Activated T-helper 1 cell treated with anti-CD3 and anti-CD28 coated beads, Interleukin-12 subunit alpha, Interleukin-12 subunit beta, Interleukin-2, Interleukin-4 antibody, amounts not matched to agents 30 ng/mL and 10 ng/mL and 1 ng/mL, durations not matched to agents 14 hours and 24 hours and 36 hours (primary cell): ENCODE measurements around the gene CNTN2. TPM values are rescaled to one million over a fixed set of nuclear protein-coding genes. Genes with fewer than 3 reads are reported as not detected.

ENCODE experiments used
- DNase-seq: peaks from one replicate; pipeline ENCODE4 v3.0.0; 2021; ENCODE audit warnings: low spot score
- H3K27ac Mint-ChIP-seq: one replicate; pipeline ENCODE4 v1.8.0; 2021; ENCODE audit warnings: mild to moderate bottlenecking, mixed read lengths
- H3K27me3 Mint-ChIP-seq: one replicate; pipeline ENCODE4 v1.8.0; 2022; ENCODE audit warnings: mild to moderate bottlenecking, moderate library complexity, mixed read lengths; ENCODE audit not compliant: insufficient read depth
- H3K36me3 Mint-ChIP-seq: one replicate; pipeline ENCODE4 v1.8.0; 2021; ENCODE audit warnings: low read depth, mixed read lengths
- H3K4me1 Mint-ChIP-seq: one replicate; pipeline ENCODE4 v1.8.0; 2021; ENCODE audit warnings: low read depth, mixed read lengths
- H3K4me3 Mint-ChIP-seq: one replicate; pipeline ENCODE4 v1.8.0; 2021; ENCODE audit warnings: mild to moderate bottlenecking, moderate library complexity, mixed read lengths
- H3K9me3 Mint-ChIP-seq: one replicate; pipeline ENCODE4 v1.8.0; 2021; ENCODE audit warnings: mixed read lengths
- intact Hi-C: fragments of 100-400 bp; cut with micrococcal nuclease; formaldehyde crosslinking; loops from one replicate; pipeline ENCODE4 v1.15.1; 2024
- total RNA-seq: library from RNA; stranded (reverse); gene quantifications from 2 replicates; pipeline ENCODE4 v1.2.3, GENCODE V29; 2022

CNTN2 gene
- total RNA-seq, 1 donor from 2014 or later: not detected

DNA sequence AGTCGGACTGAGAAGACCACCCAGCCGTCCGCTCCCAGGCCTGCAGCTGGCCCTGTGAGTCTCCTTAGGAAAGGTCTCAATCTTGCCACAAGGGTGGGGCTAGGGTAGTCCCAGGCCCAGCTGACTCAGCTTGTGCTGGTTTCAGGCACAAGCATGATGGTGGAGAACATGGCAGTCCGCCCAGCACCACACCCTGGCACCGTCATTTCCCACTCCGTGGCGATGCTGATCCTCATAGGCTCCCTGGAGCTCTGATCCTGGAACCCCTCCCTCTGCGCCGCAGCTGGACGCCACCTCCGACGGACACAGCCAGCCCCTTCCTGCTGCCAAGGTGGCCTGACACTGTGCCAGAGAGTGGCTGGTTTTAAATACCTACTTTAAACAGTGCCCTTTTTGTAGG is 30.5 kb downstream of the CNTN2 start:
- no peak overlapping the region for H3K4me3 Mint-ChIP-seq
- H3K9me3 Mint-ChIP-seq: no peaks in the 10 kb centered on the region
- DNase-seq: no peak
- intact Hi-C loops: no loop called here
- no peaks in the 10 kb centered on the region for H3K4me1 Mint-ChIP-seq
- no peaks in the 10 kb centered on the region for H3K36me3 Mint-ChIP-seq
- no peak overlapping the region for H3K27ac Mint-ChIP-seq
- H3K27me3 Mint-ChIP-seq: peaks cover 3% of the 10 kb centered on the region

DNA sequence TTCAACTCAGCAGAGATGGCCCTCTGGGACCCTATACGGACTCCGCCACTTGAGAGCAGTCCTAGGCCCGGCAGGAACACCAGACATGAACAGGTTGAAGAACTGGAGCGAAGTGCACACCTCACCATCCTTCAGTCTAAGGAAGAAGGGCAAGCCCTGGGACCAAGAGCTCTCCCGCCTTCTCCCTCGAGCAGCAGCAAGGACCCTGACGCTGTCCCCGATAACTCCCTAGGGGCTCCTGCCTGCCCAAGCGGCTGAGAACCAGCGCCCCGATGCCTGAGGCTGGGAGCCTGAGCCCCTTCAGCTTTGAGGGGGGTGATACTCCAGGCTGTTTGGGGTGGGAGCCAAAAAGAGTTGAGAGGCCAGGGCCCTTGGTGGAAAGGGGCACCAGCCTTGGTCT is 31.1 kb downstream of the CNTN2 start:
- Mint-ChIP-seq H3K9me3 (no peaks in the 10 kb centered on the region), H3K4me1 (no peaks in the 10 kb centered on the region), H3K4me3 (no peak overlapping the region), H3K27ac (no peak overlapping the region), H3K27me3 (peaks cover 3% of the 10 kb centered on the region), H3K36me3 (no peaks in the 10 kb centered on the region)
- intact Hi-C loops: no loop called here
- no peak for DNase-seq

DNA sequence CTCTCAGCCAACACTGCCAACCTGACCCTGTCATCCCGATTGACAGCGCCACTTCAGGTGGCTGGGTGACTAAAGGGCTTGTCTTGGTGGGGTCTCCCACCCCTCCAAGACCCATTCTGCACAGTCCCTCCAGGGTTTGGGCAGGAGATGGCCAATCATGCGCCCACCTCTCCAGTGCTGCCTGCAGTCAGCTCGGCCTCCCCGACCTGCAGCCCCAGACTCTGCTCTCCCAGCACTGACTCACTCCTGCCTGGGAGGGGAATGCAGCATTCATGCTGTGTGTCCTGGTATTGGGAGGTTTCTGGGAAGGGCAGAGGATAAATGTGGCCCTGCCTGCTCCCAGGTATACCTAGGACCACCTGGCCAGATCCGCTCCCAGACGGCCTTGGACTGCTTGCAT is 31.5 kb downstream of the CNTN2 start:
- Mint-ChIP-seq H3K4me3 (no peak overlapping the region), H3K27ac (no peak overlapping the region), H3K9me3 (no peaks in the 10 kb centered on the region), H3K4me1 (no peaks in the 10 kb centered on the region), H3K36me3 (no peaks in the 10 kb centered on the region), H3K27me3 (peaks cover 3% of the 10 kb centered on the region)
- DNase-seq: no peak
- intact Hi-C loops: no loop called here

DNA sequence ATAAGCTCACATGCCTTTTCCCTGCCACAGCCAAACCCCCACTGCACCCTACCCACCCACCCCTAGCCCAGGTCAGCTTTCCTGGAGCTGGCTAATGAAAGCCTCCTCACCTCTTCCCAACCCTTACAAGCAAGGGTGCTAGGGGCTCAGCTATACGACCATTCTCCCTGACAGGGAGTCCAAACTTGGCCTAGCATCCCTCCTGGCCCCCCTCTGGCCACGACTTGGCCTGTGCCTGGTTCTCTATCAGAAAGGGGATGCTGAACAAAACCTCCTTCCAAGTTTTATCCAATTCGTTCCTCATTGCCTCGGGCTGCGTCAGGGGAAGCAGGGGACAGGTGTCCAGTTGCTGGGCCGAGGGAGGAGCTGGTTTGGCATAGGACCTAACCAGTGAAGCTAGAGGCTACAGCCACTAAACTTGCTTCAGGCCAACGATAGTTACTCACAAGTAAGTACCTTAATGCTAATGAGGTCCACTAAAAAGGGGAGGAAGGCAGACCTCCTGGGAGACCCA is 32.7 kb downstream of the CNTN2 start:
- no peaks in the 10 kb centered on the region for H3K36me3 Mint-ChIP-seq

DNA sequence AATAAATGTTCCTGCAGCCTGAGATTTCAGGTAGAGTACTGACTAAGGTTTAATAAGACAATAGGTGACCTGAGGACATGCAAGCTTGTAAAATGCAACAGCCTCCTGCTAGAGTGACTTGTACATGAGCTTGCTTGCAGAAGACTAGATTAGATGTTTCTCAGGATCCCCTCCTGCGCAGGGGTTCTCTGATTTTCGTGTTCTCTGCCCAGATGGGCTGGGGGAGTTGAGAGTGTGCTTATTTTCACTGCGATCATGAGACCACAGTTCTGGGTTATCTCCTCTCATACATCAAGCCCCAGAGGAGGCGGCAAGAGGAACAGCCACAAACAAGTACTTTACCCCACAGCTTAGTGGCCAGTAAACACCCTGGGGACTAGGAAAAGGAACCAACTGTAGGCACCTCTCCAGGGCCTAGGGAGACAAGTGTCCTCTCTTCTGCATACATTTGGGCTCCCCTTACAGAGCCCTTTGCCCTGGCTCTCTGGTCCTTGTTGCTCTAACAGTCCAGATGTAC is 33.3 kb downstream of the CNTN2 start:
- no peak for DNase-seq
- H3K36me3 Mint-ChIP-seq: no peaks in the 10 kb centered on the region

More for the DNA sequence above, 32.7 kb downstream of the CNTN2 start:
- Mint-ChIP-seq H3K4me3 (no peak overlapping the region), H3K9me3 (no peaks in the 10 kb centered on the region), H3K27me3 (peaks cover 2% of the 10 kb centered on the region), H3K4me1 (no peaks in the 10 kb centered on the region), H3K27ac (no peak overlapping the region)
- no peak for DNase-seq
- intact Hi-C loops: no loop called here

DNA sequence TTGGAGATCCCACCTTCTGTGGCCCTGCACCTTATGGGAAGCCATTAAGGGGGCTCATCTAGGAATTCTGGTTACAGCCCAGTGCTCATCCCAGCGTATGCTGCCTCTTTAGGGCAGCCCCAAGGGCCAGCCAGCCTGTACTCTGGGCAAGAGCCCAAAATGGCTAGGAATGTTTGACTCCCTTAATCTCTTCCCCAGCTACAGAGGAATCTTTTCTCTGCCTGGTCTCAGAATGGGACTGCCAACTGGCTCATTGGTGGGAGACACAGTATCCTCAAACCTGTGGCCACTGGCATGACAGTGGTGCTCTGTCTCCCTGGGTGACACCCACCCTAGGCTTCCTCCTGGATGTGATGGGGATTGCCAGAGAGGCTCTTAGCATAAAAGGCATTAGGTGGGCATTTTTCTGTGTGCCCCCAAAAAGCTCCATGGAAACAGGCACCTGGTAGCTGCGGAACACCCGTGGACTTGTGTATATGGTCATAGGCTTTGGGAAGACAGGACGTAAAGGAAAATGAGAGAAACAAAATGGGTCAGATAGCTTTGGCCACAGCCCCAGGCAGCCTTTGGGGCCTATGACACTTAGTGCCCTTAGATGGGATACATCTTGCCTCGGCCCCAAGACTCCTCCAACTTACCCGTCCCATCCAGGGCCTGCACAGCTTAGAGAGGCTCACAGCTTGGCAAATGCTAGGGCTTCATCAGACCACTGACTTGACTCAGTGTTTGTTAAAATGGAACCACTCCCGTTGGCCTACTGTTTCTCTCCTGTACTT is 34.3 kb downstream of the CNTN2 start:
- Mint-ChIP-seq H3K27ac (no peak overlapping the region), H3K36me3 (no peaks in the 10 kb centered on the region), H3K9me3 (no peaks in the 10 kb centered on the region), H3K4me3 (no peak overlapping the region), H3K4me1 (no peaks in the 10 kb centered on the region), H3K27me3 (peaks cover 2% of the 10 kb centered on the region)
- no peak for DNase-seq
- intact Hi-C loops: no loop called here

More for the DNA sequence above, 33.3 kb downstream of the CNTN2 start:
- no peaks in the 10 kb centered on the region for H3K9me3 Mint-ChIP-seq
- no peaks in the 10 kb centered on the region for H3K4me1 Mint-ChIP-seq
- no peak overlapping the region for H3K4me3 Mint-ChIP-seq
- intact Hi-C loops: no loop called here
- H3K27me3 Mint-ChIP-seq: peaks cover 2% of the 10 kb centered on the region
- H3K27ac Mint-ChIP-seq: no peak overlapping the region

DNA sequence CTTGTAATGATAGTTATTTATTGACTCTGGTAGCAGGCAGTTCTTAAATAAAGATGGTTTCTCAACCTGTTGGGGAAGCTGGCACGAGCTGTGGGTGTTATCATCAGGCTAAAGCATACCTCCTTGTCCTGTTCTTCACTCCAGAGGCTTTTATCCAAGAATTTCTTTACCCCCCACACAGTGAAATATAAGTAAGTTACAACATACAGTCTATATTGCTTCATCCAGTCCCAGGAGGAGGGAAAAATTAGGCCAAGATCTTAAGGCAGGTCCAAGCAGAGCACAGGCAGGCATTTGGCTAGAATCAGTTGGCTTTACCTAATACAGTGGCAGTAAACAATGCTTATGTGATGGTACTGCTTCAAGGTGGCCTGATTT is 34.9 kb downstream of the CNTN2 start:
- no peaks in the 10 kb centered on the region for H3K36me3 Mint-ChIP-seq
- no peak for DNase-seq
- H3K9me3 Mint-ChIP-seq: no peaks in the 10 kb centered on the region
- H3K27ac Mint-ChIP-seq: no peak overlapping the region
- H3K27me3 Mint-ChIP-seq: peaks cover 2% of the 10 kb centered on the region
- intact Hi-C loops: no loop called here
- no peak overlapping the region for H3K4me3 Mint-ChIP-seq
- H3K4me1 Mint-ChIP-seq: no peaks in the 10 kb centered on the region

DNA sequence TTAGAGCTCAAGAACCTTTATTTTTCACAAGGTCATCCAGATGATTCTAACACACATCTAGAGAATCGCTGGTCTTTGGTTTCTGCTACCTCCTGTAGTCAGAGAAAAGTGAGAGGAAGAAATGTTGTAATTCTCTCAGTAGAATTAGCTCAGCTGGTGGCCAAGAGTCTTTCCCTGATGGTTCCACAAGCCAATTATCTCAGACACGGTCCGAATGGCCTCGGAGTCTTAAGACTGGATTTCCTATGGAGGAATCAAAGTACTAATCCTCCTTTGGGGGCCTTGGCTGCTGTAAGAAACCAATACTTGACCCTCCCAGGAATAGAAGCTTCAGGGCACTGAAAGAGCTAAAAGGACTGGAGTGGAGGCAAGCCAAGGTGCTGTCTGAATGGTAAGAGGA is 39.4 kb downstream of the CNTN2 start:
- peaks cover 20% of the 10 kb centered on the region for H3K36me3 Mint-ChIP-seq
- no peaks in the 10 kb centered on the region for H3K9me3 Mint-ChIP-seq
- intact Hi-C loops: no loop called here
- H3K27me3 Mint-ChIP-seq: no peaks in the 10 kb centered on the region
- H3K27ac Mint-ChIP-seq: no peak overlapping the region
- no peak overlapping the region for H3K4me3 Mint-ChIP-seq
- no peaks in the 10 kb centered on the region for H3K4me1 Mint-ChIP-seq
- DNase-seq: no peak

DNA sequence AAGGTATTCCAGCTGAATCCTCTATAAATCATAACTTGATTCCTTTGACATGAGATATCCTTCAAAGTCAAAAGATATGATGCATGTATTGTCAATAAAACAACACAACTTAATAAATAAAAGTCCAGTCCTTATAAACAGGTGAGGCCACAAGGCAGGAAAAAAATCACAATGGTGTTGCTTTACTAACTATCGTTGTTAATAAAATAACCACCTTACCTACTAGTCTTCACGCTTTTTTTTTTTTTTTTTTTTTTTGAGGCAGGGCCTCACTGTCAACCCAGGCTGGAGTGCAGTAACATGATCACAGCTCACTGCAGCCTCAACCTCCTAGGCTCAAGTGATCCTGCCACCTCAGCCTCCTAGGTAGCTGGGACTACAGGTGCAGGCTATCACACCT is 41.3 kb downstream of the CNTN2 start, which contains the start of gene TMEM81:
TMEM81 (minus strand) TSS at position 101 of the 400 bp plus-strand sequence. CDS start 140 bp downstream, outside the sequence.
- Mint-ChIP-seq H3K9me3 (no peaks in the 10 kb centered on the region), H3K27me3 (no peaks in the 10 kb centered on the region), H3K4me1 (no peaks in the 10 kb centered on the region), H3K4me3 (no peak within 1 kb of the TSS), H3K27ac (no peak within 1 kb of the TSS), H3K36me3 (peaks cover 35% of the 10 kb centered on the region)
- intact Hi-C loops: no loop called here
- no peak for DNase-seq

DNA sequence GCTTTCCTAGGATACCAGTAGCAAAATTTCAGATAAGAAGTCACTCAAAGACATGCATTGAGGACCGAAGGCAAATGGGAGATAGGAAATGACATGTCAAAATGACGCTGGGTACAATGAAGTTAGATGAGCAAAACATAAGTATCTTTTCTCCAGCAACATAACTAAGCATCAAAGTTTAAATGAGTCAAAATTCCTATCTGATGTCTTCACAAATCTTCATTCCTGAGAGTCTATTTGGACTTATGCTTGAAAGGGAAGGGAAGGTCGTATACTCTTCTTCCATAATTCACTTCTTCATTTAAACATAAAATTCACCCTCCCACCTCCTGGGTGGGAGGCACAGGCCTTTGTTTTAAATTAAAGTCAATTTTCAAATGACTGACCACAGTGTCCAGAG is 45.3 kb downstream of the CNTN2 start:
- Mint-ChIP-seq H3K27me3 (no peaks in the 10 kb centered on the region), H3K27ac (no peak overlapping the region), H3K9me3 (no peaks in the 10 kb centered on the region), H3K4me1 (no peaks in the 10 kb centered on the region), H3K36me3 (peaks cover 54% of the 10 kb centered on the region), H3K4me3 (no peak overlapping the region)
- no peak for DNase-seq
- intact Hi-C loops: no loop called here

DNA sequence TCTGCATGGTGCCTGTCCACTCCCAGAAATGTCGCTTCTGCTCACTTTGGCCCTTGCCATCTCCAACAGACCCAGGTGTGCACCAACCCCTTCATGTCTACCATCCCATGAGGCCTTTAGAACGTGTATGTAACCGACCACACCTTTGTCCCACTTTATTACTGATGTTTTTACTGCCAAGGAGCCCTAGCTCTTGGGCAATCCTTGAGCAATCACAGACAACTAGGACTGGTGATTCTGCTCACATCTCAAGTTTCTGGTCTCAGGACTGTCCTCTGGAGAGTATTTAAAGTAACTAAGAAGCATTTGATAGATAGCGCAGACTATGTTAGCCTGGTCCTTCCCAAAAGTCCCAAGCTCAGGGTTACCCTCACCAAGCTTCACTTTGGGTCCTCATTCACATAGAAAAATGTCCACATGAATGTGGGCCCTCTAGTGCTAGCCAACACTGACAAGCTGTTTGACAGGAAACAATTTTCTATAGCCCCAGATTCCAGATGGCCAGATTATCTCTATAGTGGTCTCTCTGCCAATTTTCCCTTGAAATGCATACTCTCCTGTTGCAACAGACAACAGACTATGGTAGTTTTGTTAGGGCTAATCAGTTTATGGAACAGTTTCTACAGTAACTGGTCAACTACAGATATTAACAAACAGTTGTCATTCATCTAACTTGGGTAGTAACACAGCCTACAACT is 48.2 kb downstream of the CNTN2 start:
- intact Hi-C loops: no loop called here
- no peak overlapping the region for H3K27ac Mint-ChIP-seq
- peaks cover 53% of the 10 kb centered on the region for H3K36me3 Mint-ChIP-seq
- H3K9me3 Mint-ChIP-seq: no peaks in the 10 kb centered on the region
- H3K27me3 Mint-ChIP-seq: no peaks in the 10 kb centered on the region
- no peak for DNase-seq
- no peak overlapping the region for H3K4me3 Mint-ChIP-seq
- H3K4me1 Mint-ChIP-seq: no peaks in the 10 kb centered on the region

DNA sequence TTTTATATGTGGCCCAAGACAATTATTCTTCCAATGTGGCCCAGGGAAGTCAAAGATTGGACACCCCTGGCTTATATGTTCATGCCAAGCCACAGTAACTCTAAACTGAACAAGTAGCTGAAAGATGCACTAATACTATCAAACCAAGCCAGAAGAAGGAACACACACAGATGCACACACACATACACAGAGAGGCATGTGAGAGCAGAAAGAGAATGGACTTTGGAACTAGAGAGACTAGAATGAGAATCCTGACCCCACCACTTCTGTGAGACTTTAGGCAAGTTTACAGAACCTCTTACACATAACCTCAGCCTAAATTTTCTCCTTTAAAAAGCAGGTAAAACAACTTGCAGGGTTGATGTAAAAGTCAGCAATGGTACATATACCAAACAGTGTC is 52.4 kb downstream of the CNTN2 start:
- Mint-ChIP-seq H3K36me3 (peaks cover 61% of the 10 kb centered on the region), H3K27ac (no peak overlapping the region), H3K4me3 (no peak overlapping the region), H3K4me1 (no peaks in the 10 kb centered on the region), H3K27me3 (no peaks in the 10 kb centered on the region), H3K9me3 (no peaks in the 10 kb centered on the region)
- intact Hi-C loops: no loop called here
- DNase-seq: no peak

DNA sequence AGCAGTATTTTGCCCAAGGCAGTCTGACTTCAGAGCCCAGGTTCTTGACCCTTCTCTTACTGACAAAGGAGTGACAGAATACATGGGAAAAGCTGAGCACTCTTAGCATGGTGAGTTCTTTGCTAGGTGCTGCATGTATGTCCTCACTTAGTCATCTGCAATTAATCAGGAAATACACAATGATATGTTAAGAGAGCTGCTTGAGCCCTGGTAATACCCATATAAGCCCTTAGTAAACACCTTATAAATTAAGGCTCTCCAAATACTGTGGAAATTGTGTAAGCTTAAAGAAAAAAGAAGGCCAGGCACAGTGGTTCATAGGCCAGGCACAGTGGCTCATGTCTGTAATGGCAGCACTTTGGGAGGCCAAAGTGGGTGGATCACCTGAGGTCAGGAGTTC is 55.2 kb downstream of the CNTN2 start:
- no peak for DNase-seq
- Mint-ChIP-seq H3K27me3 (no peaks in the 10 kb centered on the region), H3K36me3 (peaks cover 57% of the 10 kb centered on the region), H3K27ac (no peak overlapping the region), H3K9me3 (no peaks in the 10 kb centered on the region), H3K4me1 (no peaks in the 10 kb centered on the region), H3K4me3 (no peak overlapping the region)
- intact Hi-C loops: no loop called here
